Ectodermal cell (in vitro differentiated cells): Measurements from ENCODE around the gene TTC33.

Source experiments
- H3K27ac ChIP-seq: 2 replicates; pipeline ENCODE4 v1.7.0; 2013; ENCODE audit warnings: mild to moderate bottlenecking, low read depth, low read length; ENCODE audit not compliant: insufficient read depth, poor library complexity, severe bottlenecking
- H3K27me3 ChIP-seq: 2 replicates; pipeline ENCODE4 v1.7.0; 2013; ENCODE audit warnings: mild to moderate bottlenecking, low read length; ENCODE audit not compliant: insufficient read depth, control insufficient read depth, poor library complexity, severe bottlenecking
- H3K36me3 ChIP-seq: one replicate; pipeline ENCODE4 v1.7.0; 2013; ENCODE audit warnings: low read length; ENCODE audit not compliant: control insufficient read depth, insufficient read depth
- H3K4me1 ChIP-seq: one replicate; pipeline ENCODE4 v1.7.0; 2013; ENCODE audit warnings: low read length; ENCODE audit not compliant: control insufficient read depth, insufficient read depth
- H3K4me3 ChIP-seq: 2 replicates; pipeline ENCODE4 v1.7.0; 2013; ENCODE audit warnings: low read depth, low read length, control low read depth; ENCODE audit not compliant: insufficient read depth
- H3K9me3 ChIP-seq: 2 replicates; pipeline ENCODE4 v1.7.0; 2013; ENCODE audit warnings: mild to moderate bottlenecking, low read length, moderate library complexity; ENCODE audit not compliant: control insufficient read depth
- WGBS, 2 experiments: methylation state at CpG; one replicate each; pipeline ENCODE4 v1.1.7; 2013; ENCODE audit warnings: missing lambda C conversion rate in 2 of 2; 5-methylcytosine and 5-hydroxymethylcytosine counted together

The TTC33 gene

DNA sequence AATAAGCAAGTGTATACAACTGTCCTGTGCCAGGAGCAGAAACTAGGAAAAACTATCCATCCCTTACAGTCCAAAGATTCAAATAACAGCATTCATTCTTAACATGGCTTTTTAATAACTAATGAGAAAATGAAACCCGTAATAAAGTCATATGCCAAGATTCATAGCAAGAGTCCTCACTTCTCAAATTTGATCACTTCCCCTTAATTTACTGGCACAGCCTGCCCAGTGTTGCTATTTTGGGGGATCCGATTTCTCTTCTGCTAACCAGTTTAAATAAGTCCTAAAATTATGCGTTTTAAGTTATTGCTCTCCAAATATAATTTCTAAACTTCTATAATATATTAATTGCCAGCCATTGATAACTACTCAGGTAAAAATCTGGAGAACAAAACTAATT lies 253.0 kb downstream of the TTC33 start:
- no peak overlapping the region for H3K27ac ChIP-seq
- no peak overlapping the region for H3K4me3 ChIP-seq
- 98 to 99% methylated on average over 2 of the region's 3 CpGs for WGBS, 2 experiments
- H3K27me3 ChIP-seq: no peaks in the 10 kb centered on the region
- no peaks in the 10 kb centered on the region for H3K4me1 ChIP-seq
- H3K9me3 ChIP-seq: no peaks in the 10 kb centered on the region
- no peaks in the 10 kb centered on the region for H3K36me3 ChIP-seq

DNA sequence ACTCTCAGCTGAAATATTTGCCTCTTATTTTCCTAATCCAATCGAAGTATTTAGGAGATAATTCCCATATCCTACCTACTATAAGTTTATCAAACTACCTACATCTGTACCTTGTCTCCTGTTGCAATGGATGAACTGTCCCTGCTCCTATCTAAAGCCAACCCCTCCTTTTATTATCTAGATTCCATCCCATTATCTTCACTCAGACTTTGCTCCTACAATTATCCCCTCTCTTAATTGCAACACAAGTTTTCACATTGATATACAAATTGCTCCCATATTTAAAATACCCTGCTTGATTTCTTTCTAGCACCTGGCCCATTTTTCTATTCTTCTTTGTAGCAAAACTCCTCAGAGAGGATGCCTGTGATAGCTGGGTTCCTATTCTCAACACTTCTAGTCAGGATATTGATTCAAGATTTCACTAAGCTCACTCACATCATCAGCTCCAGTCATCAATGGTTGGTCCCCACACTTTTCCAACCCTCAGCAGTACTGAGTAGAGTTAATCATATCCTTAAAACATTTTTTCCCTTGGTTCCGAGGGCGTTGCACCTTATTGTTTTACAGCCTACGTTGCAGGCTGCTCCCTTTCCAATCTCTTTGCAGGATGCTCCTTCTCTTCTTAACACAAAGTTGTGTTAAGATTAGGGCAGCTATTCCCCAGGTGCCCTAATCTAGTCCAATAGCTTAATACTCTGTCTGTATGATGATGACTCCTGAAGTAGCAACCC lies 253.9 kb downstream of the TTC33 start:
- 93 to 94% methylated on average over 4 of the region's 4 CpGs for WGBS, 2 experiments
- no peaks in the 10 kb centered on the region for H3K9me3 ChIP-seq
- no peak overlapping the region for H3K27ac ChIP-seq
- H3K4me1 ChIP-seq: no peaks in the 10 kb centered on the region
- no peaks in the 10 kb centered on the region for H3K36me3 ChIP-seq
- H3K27me3 ChIP-seq: no peaks in the 10 kb centered on the region
- H3K4me3 ChIP-seq: no peak overlapping the region

DNA sequence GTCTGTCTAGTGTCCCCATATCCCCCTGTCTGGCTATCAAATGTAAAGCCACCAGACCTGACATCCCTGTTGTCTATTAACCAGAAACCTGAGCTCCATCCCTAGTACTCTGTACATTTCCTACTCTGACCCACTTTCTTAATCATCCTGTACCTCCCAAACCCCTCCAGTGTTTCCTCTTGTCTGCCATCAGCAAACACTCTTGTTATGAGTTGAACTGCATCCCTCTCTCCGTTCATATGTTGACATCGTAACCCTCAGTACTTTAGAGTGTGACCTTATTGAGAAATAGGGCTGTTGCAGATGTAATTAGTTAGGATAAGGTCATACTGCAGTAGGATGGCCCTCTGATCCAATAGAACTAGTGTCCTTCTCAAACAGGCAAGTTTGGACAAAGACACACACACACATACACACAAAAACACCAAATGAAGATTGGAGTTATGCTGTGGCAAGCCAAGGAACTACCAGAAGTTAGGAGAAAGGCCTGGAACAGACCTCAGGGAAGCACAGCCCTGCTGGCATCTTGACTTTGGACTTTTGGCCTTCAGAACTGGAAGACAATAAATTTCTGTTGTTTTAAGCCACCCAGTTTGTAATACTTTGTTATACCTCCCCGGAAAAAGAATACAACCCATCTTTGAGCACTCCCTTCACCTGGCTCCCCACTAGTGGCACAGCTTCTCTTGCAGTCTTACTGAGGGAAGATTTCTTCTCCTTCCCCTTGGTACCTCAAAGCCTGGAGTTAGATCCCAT lies 256.1 kb downstream of the TTC33 start:
- WGBS, 2 experiments: 91 to 100% methylated on average over 3 of the region's 3 CpGs
- Histone ChIP-seq H3K4me1 (no peaks in the 10 kb centered on the region), H3K27me3 (no peaks in the 10 kb centered on the region), H3K9me3 (no peaks in the 10 kb centered on the region), H3K27ac (no peak overlapping the region), H3K36me3 (no peaks in the 10 kb centered on the region), H3K4me3 (no peak overlapping the region)

DNA sequence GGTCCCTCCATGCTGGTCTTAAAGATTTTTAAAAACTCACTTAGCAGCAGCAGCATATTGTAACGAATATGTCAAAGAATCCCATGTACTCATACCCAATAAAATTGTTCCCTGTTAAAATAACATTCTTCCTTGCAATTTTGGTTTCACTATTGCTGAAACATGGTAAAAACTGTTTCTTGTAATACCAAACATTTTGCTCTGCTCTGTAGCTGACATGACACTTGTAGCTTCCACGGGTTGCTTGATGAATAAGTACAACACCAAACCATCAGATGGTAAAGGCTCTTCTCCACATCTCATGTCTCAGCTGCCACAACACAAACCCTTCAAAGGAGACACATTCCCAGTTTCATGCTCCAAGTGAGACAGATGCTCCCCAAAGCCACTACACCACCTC lies 256.8 kb downstream of the TTC33 start:
- Histone ChIP-seq H3K27ac (no peak overlapping the region), H3K36me3 (no peaks in the 10 kb centered on the region), H3K27me3 (no peaks in the 10 kb centered on the region), H3K9me3 (no peaks in the 10 kb centered on the region), H3K4me1 (no peaks in the 10 kb centered on the region), H3K4me3 (no peak overlapping the region)
- 90 to 94% methylated on average over 2 of the region's 2 CpGs for WGBS, 2 experiments

DNA sequence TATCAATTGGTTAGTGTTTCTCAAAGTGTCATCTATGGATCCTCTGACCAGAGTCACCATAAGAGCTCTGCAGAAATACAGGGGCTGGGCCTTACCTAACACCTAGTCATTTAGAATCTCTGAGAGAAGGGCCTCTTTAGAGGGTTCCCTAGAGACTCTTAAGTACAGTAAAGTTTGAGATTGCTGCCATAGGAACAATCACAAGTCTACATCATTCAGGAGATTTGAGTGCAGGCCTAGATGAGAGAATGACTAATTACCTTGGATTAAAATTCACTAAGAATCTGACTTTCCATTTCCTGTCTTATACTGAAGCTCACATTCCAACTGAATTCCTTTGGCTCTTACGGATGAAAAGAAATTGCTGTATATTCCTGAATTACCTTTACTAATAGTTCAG lies 258.2 kb downstream of the TTC33 start:
- H3K9me3 ChIP-seq: no peaks in the 10 kb centered on the region
- H3K27me3 ChIP-seq: no peaks in the 10 kb centered on the region
- WGBS, 2 experiments: 100% methylated on average over 1 of the region's 1 CpG; no CpG with 5 or more reads in 1 of the 2 experiments
- H3K36me3 ChIP-seq: no peaks in the 10 kb centered on the region
- no peaks in the 10 kb centered on the region for H3K4me1 ChIP-seq
- H3K4me3 ChIP-seq: no peak overlapping the region
- no peak overlapping the region for H3K27ac ChIP-seq

DNA sequence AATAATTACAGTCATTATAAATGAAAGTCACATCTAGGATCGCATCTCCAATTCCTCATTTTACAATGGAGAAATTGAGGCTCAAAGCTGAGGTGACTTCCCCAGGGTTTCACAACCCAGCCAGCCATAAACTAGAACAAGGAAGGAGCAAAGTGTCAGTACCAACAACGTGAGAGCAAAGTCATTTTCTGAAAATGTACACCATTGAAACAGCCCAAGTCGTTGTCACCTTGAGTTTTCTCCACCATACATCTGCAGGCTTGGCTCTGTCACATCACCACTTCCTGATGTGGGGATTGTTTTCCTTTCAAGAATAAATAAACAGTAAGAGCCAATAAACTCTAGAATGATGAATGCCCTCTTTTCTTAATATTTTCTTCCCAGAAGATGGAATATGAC lies 260.5 kb downstream of the TTC33 start:
- Histone ChIP-seq H3K4me3 (no peak overlapping the region), H3K27me3 (no peaks in the 10 kb centered on the region), H3K36me3 (no peaks in the 10 kb centered on the region), H3K27ac (no peak overlapping the region), H3K4me1 (no peaks in the 10 kb centered on the region), H3K9me3 (no peaks in the 10 kb centered on the region)
- WGBS, 2 experiments: 87 to 94% methylated on average over 2 to 3 of the region's 3 CpGs

DNA sequence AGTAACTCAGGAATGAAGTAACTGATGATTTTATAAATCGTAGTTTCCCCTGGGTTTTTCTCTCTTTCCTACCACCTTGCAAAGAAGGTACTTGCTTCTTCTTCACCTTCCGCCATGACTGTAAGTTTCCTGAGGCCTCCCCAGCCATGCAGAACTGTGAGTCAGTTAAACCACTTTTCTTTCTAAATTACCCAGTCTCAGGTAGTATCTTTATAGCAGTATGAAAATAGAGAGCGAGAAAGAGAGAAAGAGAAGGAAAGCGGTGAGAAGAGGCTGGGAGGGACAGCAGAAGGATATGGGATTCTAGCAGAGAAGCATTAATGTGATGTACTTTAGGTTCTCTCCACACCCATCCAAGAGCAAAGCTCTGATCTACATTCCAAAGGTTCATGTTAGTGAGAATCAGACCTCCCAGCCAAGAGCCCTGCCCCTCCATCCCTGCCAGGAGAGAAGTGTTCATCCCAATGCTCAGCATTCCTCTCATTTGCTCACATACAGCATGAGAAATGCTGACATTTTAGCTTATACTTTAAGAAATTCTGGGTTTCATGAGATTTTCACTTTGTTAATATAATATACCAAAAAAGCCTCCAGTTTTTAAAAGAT lies 261.0 kb downstream of the TTC33 start:
- 94 to 99% methylated on average over 4 of the region's 4 CpGs for WGBS, 2 experiments
- H3K27me3 ChIP-seq: no peaks in the 10 kb centered on the region

DNA sequence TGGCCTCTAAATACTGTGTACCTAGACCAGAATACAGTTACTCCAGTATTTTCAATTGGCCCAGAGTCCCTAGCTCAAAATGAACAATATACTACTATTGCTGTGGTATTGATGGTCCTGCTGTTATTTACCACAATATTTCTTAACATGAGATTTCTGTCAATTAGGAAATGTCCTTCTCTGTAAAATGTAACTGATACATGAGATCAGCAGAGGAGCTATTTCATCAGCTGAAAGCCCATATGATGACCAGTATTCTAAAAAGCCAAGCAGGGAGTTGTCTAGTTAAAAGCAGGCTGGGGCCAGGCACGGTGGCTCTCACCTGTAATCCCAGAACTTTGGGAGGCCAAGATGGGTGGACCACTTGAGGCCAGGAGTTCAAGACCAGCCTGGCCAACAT lies 263.7 kb downstream of the TTC33 start:
- Histone ChIP-seq H3K36me3 (no peaks in the 10 kb centered on the region), H3K27ac (no peak overlapping the region), H3K4me1 (no peaks in the 10 kb centered on the region), H3K9me3 (no peaks in the 10 kb centered on the region), H3K27me3 (no peaks in the 10 kb centered on the region), H3K4me3 (no peak overlapping the region)
- 86 to 96% methylated on average over 1 of the region's 1 CpG for WGBS, 2 experiments

More for the DNA sequence above, 261.0 kb downstream of the TTC33 start:
- Histone ChIP-seq H3K4me3 (no peak overlapping the region), H3K9me3 (no peaks in the 10 kb centered on the region), H3K36me3 (no peaks in the 10 kb centered on the region), H3K4me1 (no peaks in the 10 kb centered on the region), H3K27ac (no peak overlapping the region)

DNA sequence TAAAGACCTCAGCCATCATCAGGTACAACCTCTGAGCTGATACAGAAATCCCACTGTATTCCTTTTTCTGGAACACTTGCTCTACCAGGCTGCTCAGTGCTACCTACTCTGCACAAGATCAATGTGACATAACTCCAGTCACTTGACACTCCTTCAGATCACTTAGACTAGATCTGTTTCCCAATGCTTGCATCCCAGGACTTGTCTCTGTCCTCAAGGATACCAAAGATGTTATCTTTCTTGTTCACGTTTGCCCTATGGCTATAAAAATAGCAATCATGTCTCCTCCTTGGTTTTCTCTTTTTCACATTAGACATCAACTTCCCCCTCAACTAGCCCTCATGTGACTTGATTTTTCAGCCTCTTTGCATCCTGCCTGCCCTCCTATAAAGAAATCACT lies 264.1 kb downstream of the TTC33 start:
- H3K9me3 ChIP-seq: no peaks in the 10 kb centered on the region
- H3K4me3 ChIP-seq: no peak overlapping the region
- no peaks in the 10 kb centered on the region for H3K27me3 ChIP-seq
- H3K4me1 ChIP-seq: no peaks in the 10 kb centered on the region
- H3K36me3 ChIP-seq: no peaks in the 10 kb centered on the region
- WGBS, 2 experiments: 89 to 96% methylated on average over 1 of the region's 1 CpG
- H3K27ac ChIP-seq: no peak overlapping the region

DNA sequence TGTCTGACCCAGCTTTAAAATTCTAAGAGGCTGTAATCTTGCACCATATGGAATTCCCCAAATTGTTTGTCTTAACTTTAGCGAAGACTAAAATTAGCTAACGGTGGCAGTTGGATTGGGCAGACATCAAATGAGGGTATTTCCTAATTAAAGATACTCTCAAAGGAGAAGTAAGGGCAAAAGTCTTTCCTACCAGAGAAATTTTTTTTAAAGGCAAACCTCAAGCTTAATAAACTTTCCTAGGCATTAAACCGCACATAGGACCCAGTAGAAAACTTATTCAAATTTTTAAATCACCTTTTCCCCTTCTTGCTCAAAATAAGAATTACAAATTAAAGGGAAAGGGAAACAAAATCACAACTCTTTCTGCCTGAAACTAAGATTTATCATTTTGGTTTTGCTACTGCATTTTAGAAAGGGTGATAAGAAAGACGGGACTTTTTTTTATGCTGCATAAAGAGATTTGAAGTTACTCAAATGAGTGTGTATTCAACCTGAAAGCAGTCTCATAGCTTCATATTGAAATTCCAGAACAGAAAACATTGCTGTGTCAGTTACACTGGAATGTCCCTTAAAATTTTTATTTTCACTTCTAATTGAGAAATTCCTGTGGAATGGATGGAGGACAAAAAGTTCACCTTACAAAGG lies 265.2 kb downstream of the TTC33 start:
- no peaks in the 10 kb centered on the region for H3K36me3 ChIP-seq
- no peaks in the 10 kb centered on the region for H3K27me3 ChIP-seq
- no peak overlapping the region for H3K27ac ChIP-seq
- H3K9me3 ChIP-seq: no peaks in the 10 kb centered on the region
- no peak overlapping the region for H3K4me3 ChIP-seq
- 93 to 94% methylated on average over 4 of the region's 4 CpGs for WGBS, 2 experiments
- H3K4me1 ChIP-seq: no peaks in the 10 kb centered on the region
